ENCODE measurements around the gene HEYL.

DNA sequence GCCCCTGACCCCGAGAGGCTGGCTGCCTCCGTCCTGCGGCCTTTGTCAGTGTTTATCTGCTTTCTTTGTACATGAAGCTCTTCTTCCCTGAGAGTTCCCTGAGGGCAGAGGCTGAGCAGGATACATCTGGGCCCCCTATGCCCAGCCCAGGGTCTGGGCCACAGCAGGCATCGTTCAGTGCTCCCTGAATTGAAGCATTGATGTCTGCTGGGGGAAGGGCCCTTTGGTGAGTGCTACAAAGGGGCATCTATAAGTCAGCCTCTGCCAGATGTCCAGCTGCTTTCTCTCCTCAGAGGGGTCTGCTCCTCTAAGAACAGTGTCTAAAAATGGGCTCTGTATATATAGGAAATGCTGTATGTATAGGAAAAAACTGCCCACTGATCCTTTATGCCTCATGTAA lies 2.1 kb downstream of the HEYL start:
- TF ChIP-seq, protein P1, sequence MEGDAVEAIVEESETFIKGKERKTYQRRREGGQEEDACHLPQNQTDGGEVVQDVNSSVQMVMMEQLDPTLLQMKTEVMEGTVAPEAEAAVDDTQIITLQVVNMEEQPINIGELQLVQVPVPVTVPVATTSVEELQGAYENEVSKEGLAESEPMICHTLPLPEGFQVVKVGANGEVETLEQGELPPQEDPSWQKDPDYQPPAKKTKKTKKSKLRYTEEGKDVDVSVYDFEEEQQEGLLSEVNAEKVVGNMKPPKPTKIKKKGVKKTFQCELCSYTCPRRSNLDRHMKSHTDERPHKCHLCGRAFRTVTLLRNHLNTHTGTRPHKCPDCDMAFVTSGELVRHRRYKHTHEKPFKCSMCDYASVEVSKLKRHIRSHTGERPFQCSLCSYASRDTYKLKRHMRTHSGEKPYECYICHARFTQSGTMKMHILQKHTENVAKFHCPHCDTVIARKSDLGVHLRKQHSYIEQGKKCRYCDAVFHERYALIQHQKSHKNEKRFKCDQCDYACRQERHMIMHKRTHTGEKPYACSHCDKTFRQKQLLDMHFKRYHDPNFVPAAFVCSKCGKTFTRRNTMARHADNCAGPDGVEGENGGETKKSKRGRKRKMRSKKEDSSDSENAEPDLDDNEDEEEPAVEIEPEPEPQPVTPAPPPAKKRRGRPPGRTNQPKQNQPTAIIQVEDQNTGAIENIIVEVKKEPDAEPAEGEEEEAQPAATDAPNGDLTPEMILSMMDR (conservative IDR thresholded peaks at IDR 0.05; ENCODE audit: low read length), result no peak
- TF ChIP-seq EZH2phosphoT487 (IDR thresholded peaks at IDR 0.05; ENCODE audit: borderline replicate concordance), result no peak
